Caco-2 (cell line): Measurements from ENCODE around the gene UCKL1. TPM values are rescaled to one million over a fixed set of nuclear protein-coding genes. Genes with fewer than 3 reads are reported as not detected.

Experiments
- BruUV-seq: library from RNA; stranded (reverse); fragments of 400-500 nt; replicated peaks from 2 replicates; lab custom pipeline; 2021; lab: Mats Ljungman, UMichigan
- CTCF ChIA-PET: fragments of 300-600 bp; sonication (Branson Sonifier 250); formaldehyde crosslinking; loops from one replicate; lab custom pipeline; 2022; ENCODE audit warnings: antibody characterized with exemption; lab: Charles Lee
- POLR2A ChIA-PET: fragments of 300-600 bp; sonication (Branson Sonifier 250); formaldehyde crosslinking; loops from one replicate; lab custom pipeline; 2022; ENCODE audit warnings: antibody characterized with exemption; lab: Charles Lee
- DNase-seq, 2 experiments: peaks; one replicate each; pipeline versions ENCODE4 v3.0.0 to v3.0.0-alpha.2; 2020 to 2022
- H3K27me3 ChIP-seq: replicated peaks from 2 replicates; pipeline ENCODE4 v1.6.0; 2011; ENCODE audit warnings: low read length; ENCODE audit not compliant: control insufficient read depth, insufficient read depth
- H3K36me3 ChIP-seq: 2 replicates; pipeline ENCODE4 v1.5.1; 2011; ENCODE audit warnings: low read length; ENCODE audit not compliant: control insufficient read depth, insufficient read depth
- H3K4me1 ChIP-seq: fragments of 250-450 bp; sonication (Bioruptor Pico); 2 replicates; pipeline ENCODE4 v1.5.1; 2020; ENCODE audit warnings: mild to moderate bottlenecking
- H3K4me3 ChIP-seq: 2 replicates; pipeline ENCODE4 v1.5.1; 2011; ENCODE audit warnings: low read depth, mild to moderate bottlenecking, control low read depth, low read length
- H3K9me3 ChIP-seq: fragments of 250-450 bp; sonication (Bioruptor Pico); 2 replicates; pipeline ENCODE4 v1.5.1; 2020; ENCODE audit warnings: mild to moderate bottlenecking, moderate library complexity
- H3K27ac Mint-ChIP-seq: one replicate; pipeline ENCODE4 v1.8.0; 2022; ENCODE audit warnings: mixed read lengths; ENCODE audit not compliant: unreplicated experiment
- H3K27me3 Mint-ChIP-seq: one replicate; pipeline ENCODE4 v1.8.0; 2022; ENCODE audit warnings: mixed read lengths; ENCODE audit not compliant: insufficient read depth, unreplicated experiment
- H3K36me3 Mint-ChIP-seq: one replicate; pipeline ENCODE4 v1.8.0; 2022; ENCODE audit warnings: mild to moderate bottlenecking, mixed read lengths; ENCODE audit not compliant: insufficient read depth, unreplicated experiment
- H3K4me1 Mint-ChIP-seq: one replicate; pipeline ENCODE4 v1.8.0; 2022; ENCODE audit warnings: low read depth, mixed read lengths; ENCODE audit not compliant: unreplicated experiment
- H3K4me3 Mint-ChIP-seq: one replicate; pipeline ENCODE4 v1.8.0; 2022; ENCODE audit warnings: mild to moderate bottlenecking, moderate library complexity, mixed read lengths; ENCODE audit not compliant: unreplicated experiment
- H3K9me3 Mint-ChIP-seq: one replicate; pipeline ENCODE4 v1.8.0; 2022; ENCODE audit warnings: mixed read lengths; ENCODE audit not compliant: unreplicated experiment
- CTCF ChIP-seq, 2 experiments: fragments of 200-600 bp in 1 of 2; IDR thresholded peaks; 1 replicate in 1 of 2; 2 replicates in 1 of 2; pipeline versions ENCODE4 v1.5.1 to v1.8.0; 2011 to 2022; ENCODE audit warnings: antibody characterized with exemption in 1 of 2, control low read depth in 1 of 2, inconsistent platforms in 1 of 2, low read depth in 1 of 2, low read length in 1 of 2, mild to moderate bottlenecking in 1 of 2, moderate library complexity in 1 of 2; ENCODE audit not compliant: insufficient read depth in 1 of 2, severe bottlenecking in 1 of 2, unreplicated experiment in 1 of 2
- intact Hi-C: fragments of 100-400 bp; cut with micrococcal nuclease; formaldehyde crosslinking; loops from one replicate; pipeline ENCODE4 v1.10.0; 2022; ENCODE audit not compliant: unreplicated experiment
- total RNA-seq: library from RNA; stranded (reverse); gene quantifications from 2 replicates; pipeline ENCODE4 v1.2.3, GENCODE V29; 2022

Gene UCKL1
- total RNA-seq, 1 experiment from 2014 or later: 101 TPM

GRCh38 chr20:63978319-63979228, 22.4 kb upstream of the UCKL1 start:
- Histone ChIP-seq H3K27me3 (no peaks in the 10 kb centered on the region), H3K36me3 (peaks cover 6% of the 10 kb centered on the region; the same call in 1 of the 2 replicates), H3K4me1 (peaks cover 32% of the 10 kb centered on the region), H3K4me3 (peak overlapping the region; percentile 58), H3K9me3 (no peaks in the 10 kb centered on the region)
- no peak for TF ChIP-seq CTCF (IDR thresholded peaks at IDR 0.05; ENCODE audit: insufficient read depth in 1 of 2, low read depth in 1 of 2, low read length in 1 of 2, severe bottlenecking in 1 of 2, unreplicated experiment in 1 of 2)
- DNase-seq: peak; percentile 95 to 96
- POLR2A ChIA-PET: interaction anchor here (1.1 to 2.9 kb wide), 5 partner anchors 22 to 458 kb away, joined by 4 to 26 read pairs (median 17); partner anchors contain the start of genes PPDPF, TCEA2, TPD52L2 and UCKL1
- CTCF ChIA-PET: interaction anchor here (0.5 to 5.2 kb wide), 12 partner anchors 13 to 361 kb away, joined by 3 to 139 read pairs (median 6); partner anchors contain the start of genes ARFRP1, LKAAEAR1, TCEA2 and UCKL1
- Mint-ChIP-seq H3K9me3 (no peaks in the 10 kb centered on the region), H3K27me3 (no peaks in the 10 kb centered on the region), H3K4me1 (peaks cover 37% of the 10 kb centered on the region), H3K27ac (peak overlapping the region; percentile 33), H3K4me3 (peak overlapping the region; percentile 90), H3K36me3 (peaks cover 53% of the 10 kb centered on the region)
- TSS peak; percentile 23 for BruUV-seq
- intact Hi-C loops: loop anchor here (1.0 to 10.0 kb wide), 3 partner anchors 69 to 194 kb away; no protein-coding TSS in a partner anchor

GRCh38 chr20:63977739-63978276, 21.6 kb upstream of the UCKL1 start:
- peaks cover 36% of the 10 kb centered on the region for H3K4me1 ChIP-seq
- H3K27me3 ChIP-seq: no peaks in the 10 kb centered on the region
- H3K4me3 Mint-ChIP-seq: peak overlapping the region; percentile 90
- intact Hi-C loops: loop anchor here (1.0 to 10.0 kb wide), 3 partner anchors 69 to 193 kb away; no protein-coding TSS in a partner anchor
- H3K9me3 Mint-ChIP-seq: no peaks in the 10 kb centered on the region
- ChIA-PET CTCF (interaction anchor here (0.5 to 1.5 kb wide), 3 partner anchors 61 to 439 kb away, joined by 3 to 6 read pairs (median 4); no protein-coding TSS in a partner anchor), POLR2A (interaction anchor here (0.5 kb wide), 1 partner anchor 69 kb away, joined by 4 read pairs; no protein-coding TSS in a partner anchor)
- H3K36me3 ChIP-seq: peaks cover 1% of the 10 kb centered on the region; the same call in 1 of the 2 replicates
- no peaks in the 10 kb centered on the region for H3K9me3 ChIP-seq
- H3K4me3 ChIP-seq: no peak overlapping the region; the same call in 1 of the 2 replicates
- peaks cover 35% of the 10 kb centered on the region for H3K4me1 Mint-ChIP-seq
- DNase-seq: peak in 1 of 2 experiments; percentile 67
- no peaks in the 10 kb centered on the region for H3K27me3 Mint-ChIP-seq
- no TSS peak for BruUV-seq
- H3K36me3 Mint-ChIP-seq: peaks cover 45% of the 10 kb centered on the region
- no peak overlapping the region for H3K27ac Mint-ChIP-seq
- no peak for TF ChIP-seq CTCF (IDR thresholded peaks at IDR 0.05; ENCODE audit: insufficient read depth in 1 of 2, low read depth in 1 of 2, low read length in 1 of 2, severe bottlenecking in 1 of 2, unreplicated experiment in 1 of 2)
